GM19099 (cell line): ENCODE results near the gene MED13L.

Experiments
- POLR2A ChIP-seq: IDR thresholded peaks from 3 replicates; pipeline ENCODE4 v1.6.1; 2011; ENCODE audit warnings: low read depth; ENCODE audit not compliant: insufficient read length; ENCODE audit errors: extremely low read depth

Gene MED13L

GRCh38 chr12:116122628-116123027 lies 154.9 kb downstream of the MED13L start:
- TF ChIP-seq POLR2A = no peak

GRCh38 chr12:116121453-116121871 lies 156.0 kb downstream of the MED13L start:
- TF ChIP-seq POLR2A = no peak

DNA sequence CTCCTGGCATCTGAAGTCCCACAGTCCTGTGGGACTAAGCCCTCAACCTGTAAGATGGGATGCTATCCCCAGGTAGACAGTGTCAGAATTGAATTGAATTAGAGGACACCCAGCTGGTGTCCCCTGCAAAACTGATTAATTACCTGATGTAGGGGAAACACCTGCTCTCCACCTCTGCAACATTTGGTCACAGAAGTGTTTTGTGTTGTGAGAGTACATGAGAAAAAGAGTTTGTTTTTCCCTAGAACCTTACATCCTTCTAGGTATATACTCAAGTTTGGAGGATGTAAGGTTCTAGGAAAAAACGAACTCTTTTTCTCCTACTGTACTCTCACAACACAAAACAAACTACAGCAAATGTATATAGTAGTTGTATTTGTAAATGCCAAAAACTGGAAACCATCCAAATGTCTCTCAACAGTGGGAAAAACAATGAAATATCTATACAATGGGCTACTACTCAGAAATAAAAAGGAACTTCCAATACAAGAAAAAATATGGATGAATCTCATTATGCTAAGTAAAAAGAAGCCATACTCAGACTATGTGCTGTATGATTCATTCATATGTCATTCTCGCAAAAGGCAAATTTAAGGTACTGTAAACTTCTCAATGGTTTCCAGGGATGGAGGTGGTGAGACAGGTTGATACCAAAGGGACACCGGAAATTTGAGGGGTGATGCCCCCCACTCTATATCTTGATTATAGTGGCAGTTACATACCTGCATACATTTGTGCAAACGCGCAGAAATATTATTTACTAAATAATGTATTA lies 160.7 kb downstream of the MED13L start:
- TF ChIP-seq POLR2A = no peak

DNA sequence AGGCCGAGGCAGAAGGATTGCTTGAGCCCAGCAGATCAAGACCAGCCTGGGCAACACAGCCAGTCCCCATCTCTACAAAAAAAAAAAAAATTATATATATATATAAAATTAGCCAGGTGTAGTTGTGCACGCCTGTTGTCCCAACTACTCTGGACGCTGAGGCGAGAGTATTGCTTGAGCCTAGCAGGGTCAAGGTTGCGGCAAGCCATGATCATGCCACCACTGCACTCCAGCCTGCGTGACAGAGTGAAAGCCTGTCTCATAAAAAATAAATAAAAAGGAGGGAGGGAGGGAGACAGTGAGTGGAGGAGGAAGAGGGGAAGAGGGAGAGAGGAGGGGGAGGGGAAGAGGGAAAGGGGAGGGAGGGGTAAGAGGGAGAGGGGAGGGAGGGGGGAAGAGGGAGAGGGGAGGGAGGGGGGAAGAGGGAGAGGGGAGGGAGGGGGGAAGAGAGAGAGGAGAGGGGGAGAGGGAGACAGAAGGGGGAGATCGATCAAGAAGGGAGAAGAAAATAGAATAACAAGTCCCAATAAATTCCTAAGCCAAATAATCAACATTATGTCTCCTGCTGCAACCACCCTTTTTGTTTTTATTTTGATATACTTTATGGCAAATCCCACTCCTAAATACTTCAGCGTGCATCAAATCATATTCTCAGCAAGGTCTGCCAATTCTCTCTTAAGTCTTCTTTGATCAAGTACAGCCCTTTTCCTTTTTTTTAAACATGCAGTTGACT lies 163.9 kb downstream of the MED13L start:
- no peak for TF ChIP-seq POLR2A

DNA sequence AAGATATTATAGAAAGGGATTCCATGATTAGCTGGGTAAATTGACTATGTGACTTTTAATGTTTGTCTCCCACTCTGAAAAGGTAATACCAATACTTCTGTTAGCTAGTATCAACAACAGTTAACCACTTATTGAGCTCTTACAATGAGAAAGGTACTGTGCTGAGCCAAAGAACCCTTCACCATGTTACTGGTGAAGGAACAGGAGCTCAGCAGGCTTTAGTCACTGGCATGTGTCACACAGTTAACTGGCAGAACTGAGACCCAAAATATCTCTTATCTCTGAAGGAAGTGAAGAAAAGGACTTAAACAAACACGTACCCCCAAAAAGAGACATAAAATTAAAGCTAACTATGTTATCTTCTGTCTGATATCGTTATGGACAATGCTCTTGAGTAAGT lies 170.6 kb downstream of the MED13L start:
- no peak for TF ChIP-seq POLR2A

DNA sequence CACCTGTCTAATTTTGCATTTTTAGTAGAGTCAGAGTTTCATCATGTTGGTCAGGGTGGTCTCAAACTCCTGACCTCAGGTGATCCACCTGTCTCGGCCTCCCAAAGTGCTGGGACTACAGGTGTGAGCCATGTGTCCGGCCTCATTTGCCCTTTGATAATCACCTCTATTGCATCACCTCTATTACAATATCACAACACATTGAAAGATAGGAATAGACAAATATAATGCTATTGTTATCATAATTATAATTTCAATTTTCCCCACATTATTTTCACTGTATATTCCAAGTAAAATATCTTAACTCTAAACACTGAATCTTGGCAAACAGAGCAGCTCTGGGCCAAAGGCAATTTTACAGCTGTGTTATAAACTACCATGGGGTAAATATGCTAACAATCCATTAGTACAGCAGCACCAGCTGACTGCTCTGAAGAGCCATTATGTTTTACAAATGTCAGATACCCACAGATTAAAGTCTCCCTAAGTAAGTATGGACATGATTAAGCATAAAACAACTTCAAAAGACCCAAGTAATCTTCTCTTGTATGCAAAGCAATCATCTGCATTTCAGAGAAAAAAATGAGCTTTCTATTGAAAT lies 173.2 kb downstream of the MED13L start:
- no peak for TF ChIP-seq POLR2A

DNA sequence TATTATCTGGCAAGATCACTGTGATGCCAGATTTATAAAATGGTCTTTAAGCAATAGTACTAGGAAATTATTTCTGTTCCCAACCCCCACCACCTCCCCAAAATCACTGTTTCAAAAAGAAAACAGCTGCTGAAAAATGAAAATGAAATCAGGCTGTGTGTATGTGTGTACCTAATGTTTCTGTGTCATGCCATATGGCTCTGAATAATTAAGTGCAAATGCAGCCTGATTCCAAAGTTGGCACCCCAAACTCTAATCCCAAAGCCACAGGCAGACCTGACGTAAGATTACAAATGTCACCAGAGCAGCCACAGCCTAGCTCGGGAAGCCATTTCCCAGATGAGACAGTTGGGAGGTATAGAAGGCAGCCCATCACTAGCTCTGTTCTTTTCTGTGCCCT lies 175.5 kb downstream of the MED13L start:
- no peak for TF ChIP-seq POLR2A

GRCh38 chr12:116099652-116100432 lies 177.7 kb downstream of the MED13L start:
- TF ChIP-seq POLR2A = no peak

GRCh38 chr12:116096874-116097273 lies 180.6 kb downstream of the MED13L start:
- no peak for TF ChIP-seq POLR2A

DNA sequence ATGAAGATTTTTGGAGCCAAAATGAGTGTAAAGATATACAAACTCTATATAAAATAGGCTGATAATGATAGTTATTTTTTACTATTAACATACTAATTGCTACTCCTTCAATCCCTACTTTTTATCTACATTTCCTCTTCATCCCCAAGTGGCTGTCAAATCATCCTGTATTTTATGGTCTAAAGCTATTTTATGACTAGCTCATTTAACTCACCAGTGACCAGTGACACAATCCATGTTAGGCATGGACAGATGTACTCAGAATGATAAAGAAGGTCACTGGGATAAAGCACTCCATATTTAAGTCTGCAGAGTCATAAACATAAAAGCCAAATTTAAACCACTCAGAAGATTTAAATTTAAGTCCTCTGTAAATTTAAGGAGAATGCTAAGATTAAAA lies 183.0 kb downstream of the MED13L start:
- TF ChIP-seq POLR2A = no peak

DNA sequence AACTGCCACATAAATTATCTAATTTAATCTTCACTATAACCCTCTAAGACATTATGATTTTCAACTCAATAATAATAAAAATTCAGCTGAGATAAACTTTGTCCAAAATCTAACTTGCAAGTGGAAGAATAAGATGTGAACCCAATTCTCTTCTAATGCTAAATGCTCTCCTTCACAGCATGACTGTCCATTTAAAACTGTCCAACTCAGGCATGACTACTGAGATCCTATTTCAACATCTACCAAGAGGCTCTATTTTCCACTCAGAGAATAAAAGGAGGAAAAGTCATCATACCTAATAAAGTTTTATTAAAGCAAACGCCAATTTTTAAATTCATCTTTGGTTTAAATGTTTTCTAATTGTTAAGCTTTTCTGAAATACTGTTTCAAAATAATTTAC lies 183.6 kb downstream of the MED13L start:
- no peak for TF ChIP-seq POLR2A

- no peak for TF ChIP-seq POLR2A
These were observed 184.7 kb downstream of the MED13L start for GRCh38 chr12:116092776-116093175.

DNA sequence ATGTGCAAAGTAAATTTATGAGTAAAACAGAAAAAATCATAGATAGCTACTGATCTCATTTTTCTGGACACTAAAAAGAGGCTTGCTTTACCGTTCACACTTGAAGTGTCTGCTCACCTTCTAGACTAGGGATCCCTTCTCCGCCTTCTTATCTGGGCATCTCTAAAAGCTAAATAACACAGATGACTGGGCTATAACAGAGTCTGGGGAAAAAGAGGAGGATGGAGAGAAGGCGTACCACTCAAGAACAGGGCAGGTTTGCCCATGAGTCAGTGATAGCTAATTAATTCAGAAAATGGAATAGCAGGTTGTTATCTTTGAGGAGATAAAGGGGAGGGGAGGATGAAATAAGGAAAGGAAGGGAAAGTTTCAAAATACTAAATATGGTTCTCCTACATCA lies 185.3 kb downstream of the MED13L start:
- no peak for TF ChIP-seq POLR2A

DNA sequence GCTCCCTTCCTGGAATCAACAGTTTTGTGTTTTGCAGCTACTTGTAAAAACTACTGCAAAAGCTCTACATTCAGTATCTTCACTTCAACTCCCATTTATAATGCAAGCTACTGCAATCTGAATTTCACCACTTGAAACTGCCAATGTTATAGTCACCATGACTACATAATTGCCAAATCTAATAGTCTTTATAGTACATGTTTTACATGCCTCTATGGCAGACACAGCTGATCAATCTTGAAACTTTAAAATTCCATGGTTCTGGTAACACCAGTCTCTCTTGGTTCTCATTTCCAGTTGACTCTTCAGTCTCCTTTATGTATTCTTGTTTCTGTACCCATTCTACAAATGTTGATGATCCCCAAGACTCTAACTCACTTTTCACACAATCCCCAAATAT lies 185.9 kb downstream of the MED13L start:
- TF ChIP-seq POLR2A = no peak

- TF ChIP-seq POLR2A = no peak
These were observed 187.0 kb downstream of the MED13L start for GRCh38 chr12:116090516-116090915.
